H1 (cell line): ENCODE measurements around the gene CLCF1.

Experiments used
- EZH2 ChIP-seq: fragments of 200-600 bp; sonication (generic); IDR thresholded peaks from 2 replicates; pipeline ENCODE4 v1.7.1; 2012; ENCODE audit warnings: low read depth, mild to moderate bottlenecking, moderate library complexity, low read length, inconsistent platforms; ENCODE audit not compliant: severe bottlenecking
- MAFK ChIP-seq: IDR thresholded peaks from 2 replicates; pipeline ENCODE4 v1.6.1; 2012; ENCODE audit warnings: low read depth, mild to moderate bottlenecking, improper control_type of control experiment, low read length
- SUZ12 ChIP-seq: fragments of 200-600 bp; sonication (generic); IDR thresholded peaks from 2 replicates; pipeline ENCODE4 v1.6.1; 2012; ENCODE audit warnings: mild to moderate bottlenecking, inconsistent platforms, low read length, moderate library complexity, mixed read lengths

GRCh38 chr11:67412495-67413179, 39.2 kb upstream of the CLCF1 start:
- TF ChIP-seq MAFK (no peak), SUZ12 (no peak), EZH2 (no peak)
